CD8-positive, alpha-beta memory T cell (primary cell): ENCODE measurements around the gene NKD2. TPM values are rescaled to one million over a fixed set of nuclear protein-coding genes. Genes with fewer than 3 reads are reported as not detected.
"Not testable (repeated sequence)": the region's sequence is repeated elsewhere in the genome, so short reads cannot be mapped to it uniquely, and the experiment has no call there.

Experiments
- CTCF ChIA-PET: fragments of 350-600 bp; sonication (Branson Sonifier 250); formaldehyde crosslinking; loops from one replicate; lab custom pipeline; 2021; ENCODE audit warnings: antibody characterized with exemption; lab: Charles Lee
- POLR2A ChIA-PET: fragments of 350-600 bp; sonication (Branson Sonifier 250); formaldehyde crosslinking; loops from one replicate; lab custom pipeline; 2021; ENCODE audit warnings: antibody characterized with exemption; lab: Charles Lee
- DNase-seq, 5 donors: peaks; one replicate each; pipeline versions ENCODE4 v3.0.0 to v3.0.0-alpha.2; 2020 to 2022; ENCODE audit warnings: mixed read lengths in 1 of 5
- H3K27ac ChIP-seq: one replicate; pipeline ENCODE4 v1.7.0; 2013; ENCODE audit warnings: low read depth, mild to moderate bottlenecking, low read length, moderate library complexity
- H3K27me3 ChIP-seq: 2 replicates; pipeline ENCODE4 v1.7.0; 2013; ENCODE audit warnings: low read length, mild to moderate bottlenecking; ENCODE audit not compliant: insufficient read depth, poor library complexity, severe bottlenecking
- H3K36me3 ChIP-seq: 2 replicates; pipeline ENCODE4 v1.7.0; 2013; ENCODE audit warnings: mild to moderate bottlenecking, low read length, moderate library complexity; ENCODE audit not compliant: insufficient read depth
- H3K4me1 ChIP-seq: 2 replicates; pipeline ENCODE4 v1.7.0; 2013; ENCODE audit warnings: mild to moderate bottlenecking, low read length, moderate library complexity; ENCODE audit not compliant: insufficient read depth
- H3K4me3 ChIP-seq: 2 replicates; pipeline ENCODE4 v1.7.0; 2013; ENCODE audit warnings: mild to moderate bottlenecking, low read length
- H3K9me3 ChIP-seq: 2 replicates; pipeline ENCODE4 v1.7.0; 2013; ENCODE audit warnings: mild to moderate bottlenecking, low read length
- H3K27ac Mint-ChIP-seq, 8 donors: one replicate each; pipeline ENCODE4 v1.8.0; 2020 to 2021; ENCODE audit warnings: mixed read lengths in 8 of 8, mild to moderate bottlenecking in 6 of 8, inconsistent platforms in 3 of 8, moderate library complexity in 3 of 8
- H3K27me3 Mint-ChIP-seq, 2 donors: one replicate each; pipeline ENCODE4 v1.8.0; 2020 to 2021; ENCODE audit warnings: mixed read lengths in 2 of 2, mild to moderate bottlenecking in 1 of 2, moderate library complexity in 1 of 2
- H3K36me3 Mint-ChIP-seq, 3 donors: one replicate each; pipeline ENCODE4 v1.8.0; 2020 to 2021; ENCODE audit warnings: mixed read lengths in 3 of 3, inconsistent platforms in 1 of 3, mild to moderate bottlenecking in 1 of 3
- H3K4me1 Mint-ChIP-seq, 3 donors: one replicate each; pipeline ENCODE4 v1.8.0; 2020 to 2021; ENCODE audit warnings: mixed read lengths in 3 of 3, inconsistent platforms in 1 of 3, mild to moderate bottlenecking in 1 of 3
- H3K4me3 Mint-ChIP-seq, 7 donors: one replicate each; pipeline ENCODE4 v1.8.0; 2020 to 2021; ENCODE audit warnings: mixed read lengths in 7 of 7, mild to moderate bottlenecking in 6 of 7, moderate library complexity in 4 of 7, inconsistent platforms in 2 of 7
- H3K9me3 Mint-ChIP-seq, 5 donors: one replicate each; pipeline ENCODE4 v1.8.0; 2020 to 2022; ENCODE audit warnings: mixed read lengths in 5 of 5, mild to moderate bottlenecking in 3 of 5, moderate library complexity in 2 of 5, inconsistent platforms in 1 of 5
- polyA plus RNA-seq: library from polyadenylated mRNA; unstranded; fragments of 300-500 nt; fragmentation: Illumina TruSeq; gene quantifications from one replicate; pipeline ENCODE4 v1.2.3, GENCODE V29; 2021
- total RNA-seq, 2 experiments: library from RNA; stranded (reverse); gene quantifications; one replicate each; pipeline ENCODE4 v1.2.3, GENCODE V29; 2021

Gene NKD2
- total and polyA plus RNA-seq, 3 experiments from 2014 or later = 0.20 to 0.48 TPM; not detected in 1

- no peaks in the 10 kb centered on the region for H3K27me3 ChIP-seq
- Mint-ChIP-seq H3K9me3 (no peaks in the 10 kb centered on the region), H3K4me1 (peaks cover 13 to 19% (median 17%) of the 10 kb centered on the region in 3 donors), H3K27me3 (peaks cover 4 to 20% of the 10 kb centered on the region in 2 donors), H3K4me3 (no peak overlapping the region), H3K27ac (peak overlapping the region in 1 of 8 donors; percentile 82), H3K36me3 (no peaks in the 10 kb centered on the region)
- H3K27ac ChIP-seq = no peak overlapping the region
- peaks cover 9% of the 10 kb centered on the region for H3K4me1 ChIP-seq
- ChIA-PET POLR2A (no interaction called here), CTCF (no interaction called here)
- no peaks in the 10 kb centered on the region for H3K36me3 ChIP-seq
- no peaks in the 10 kb centered on the region for H3K9me3 ChIP-seq
- no peak for DNase-seq
- no peak overlapping the region for H3K4me3 ChIP-seq
Measured at GRCh38 chr5:998246-999031, 10.2 kb upstream of the NKD2 start.

GRCh38 chr5:999032-999501, 9.5 kb upstream of the NKD2 start:
- H3K27me3 ChIP-seq = no peaks in the 10 kb centered on the region
- H3K9me3 ChIP-seq = no peaks in the 10 kb centered on the region
- no peak overlapping the region for H3K27ac ChIP-seq
- ChIA-PET CTCF (no interaction called here), POLR2A (no interaction called here)
- Mint-ChIP-seq H3K4me3 (no peak overlapping the region), H3K27ac (no peak overlapping the region), H3K36me3 (no peaks in the 10 kb centered on the region), H3K27me3 (peaks cover 4 to 18% of the 10 kb centered on the region in 2 donors), H3K4me1 (peaks cover 18 to 24% (median 22%) of the 10 kb centered on the region in 3 donors), H3K9me3 (no peaks in the 10 kb centered on the region)
- no peak overlapping the region for H3K4me3 ChIP-seq
- peaks cover 15% of the 10 kb centered on the region for H3K4me1 ChIP-seq
- H3K36me3 ChIP-seq = no peaks in the 10 kb centered on the region
- DNase-seq = peak in 1 of 5 donors; percentile 23

GRCh38 chr5:999724-1000123, 8.9 kb upstream of the NKD2 start:
- Mint-ChIP-seq H3K27ac (no peak overlapping the region), H3K36me3 (no peaks in the 10 kb centered on the region), H3K4me3 (peak overlapping the region in 1 of 7 donors; percentile 49), H3K9me3 (no peaks in the 10 kb centered on the region), H3K4me1 (peaks cover 18 to 27% (median 22%) of the 10 kb centered on the region in 3 donors), H3K27me3 (peaks cover 4 to 18% of the 10 kb centered on the region in 2 donors)
- peak in 1 of 5 donors; percentile 18 for DNase-seq
- H3K36me3 ChIP-seq = no peaks in the 10 kb centered on the region
- peaks cover 15% of the 10 kb centered on the region for H3K4me1 ChIP-seq
- no peaks in the 10 kb centered on the region for H3K27me3 ChIP-seq
- no peak overlapping the region for H3K27ac ChIP-seq
- POLR2A ChIA-PET = no interaction called here
- CTCF ChIA-PET = no interaction called here
- H3K4me3 ChIP-seq = no peak overlapping the region
- no peaks in the 10 kb centered on the region for H3K9me3 ChIP-seq

- no peaks in the 10 kb centered on the region for H3K9me3 ChIP-seq
- H3K4me1 Mint-ChIP-seq = peaks cover 18 to 28% (median 22%) of the 10 kb centered on the region in 3 donors
- no peaks in the 10 kb centered on the region for H3K9me3 Mint-ChIP-seq
- ChIA-PET CTCF (no interaction called here), POLR2A (no interaction called here)
- no peak overlapping the region for H3K27ac ChIP-seq
- no peak overlapping the region for H3K4me3 ChIP-seq
- no peaks in the 10 kb centered on the region for H3K36me3 ChIP-seq
- H3K36me3 Mint-ChIP-seq = no peaks in the 10 kb centered on the region
- no peak overlapping the region for H3K4me3 Mint-ChIP-seq
- no peaks in the 10 kb centered on the region for H3K27me3 ChIP-seq
- peak in 1 of 5 donors; percentile 20 for DNase-seq
- H3K27ac Mint-ChIP-seq = peak overlapping the region in 1 of 8 donors; percentile 83
- peaks cover 4 to 18% of the 10 kb centered on the region in 2 donors for H3K27me3 Mint-ChIP-seq
- peaks cover 19% of the 10 kb centered on the region for H3K4me1 ChIP-seq
Measured at GRCh38 chr5:1000329-1000728, 8.3 kb upstream of the NKD2 start.

GRCh38 chr5:1000831-1001230, 7.8 kb upstream of the NKD2 start:
- CTCF ChIA-PET, H3K9me3 Mint-ChIP-seq, H3K27me3 ChIP-seq, H3K36me3 ChIP-seq, H3K9me3 ChIP-seq, H3K27ac ChIP-seq, H3K36me3 Mint-ChIP-seq, H3K4me3 Mint-ChIP-seq, POLR2A ChIA-PET, H3K4me3 ChIP-seq, H3K27ac Mint-ChIP-seq: not testable (repeated sequence)
- peaks cover 23% of the 10 kb centered on the region for H3K4me1 ChIP-seq
- H3K27me3 Mint-ChIP-seq = peaks cover 6 to 20% of the 10 kb centered on the region in 2 donors
- peak in 1 of 5 donors; percentile 39 for DNase-seq
- peaks cover 20 to 33% (median 22%) of the 10 kb centered on the region in 3 donors for H3K4me1 Mint-ChIP-seq

- no peaks in the 10 kb centered on the region for H3K9me3 Mint-ChIP-seq
- peaks cover 13 to 28% of the 10 kb centered on the region in 2 donors for H3K27me3 Mint-ChIP-seq
- peak in 1 of 5 donors; percentile 23 for DNase-seq
- CTCF ChIA-PET = no interaction called here
- H3K4me1 ChIP-seq = peaks cover 23% of the 10 kb centered on the region
- peaks cover 11% of the 10 kb centered on the region for H3K27me3 ChIP-seq
- no peak overlapping the region for H3K27ac ChIP-seq
- no peaks in the 10 kb centered on the region for H3K36me3 Mint-ChIP-seq
- H3K4me3 Mint-ChIP-seq = no peak overlapping the region
- POLR2A ChIA-PET = no interaction called here
- H3K4me1 Mint-ChIP-seq = peaks cover 23 to 32% (median 23%) of the 10 kb centered on the region in 3 donors
- H3K9me3 ChIP-seq = no peaks in the 10 kb centered on the region
- no peak overlapping the region for H3K4me3 ChIP-seq
- H3K27ac Mint-ChIP-seq = no peak overlapping the region
- H3K36me3 ChIP-seq = no peaks in the 10 kb centered on the region
Measured at GRCh38 chr5:1001406-1002270, 7.0 kb upstream of the NKD2 start.

- POLR2A ChIA-PET = no interaction called here
Measured at GRCh38 chr5:1002271-1002546, 6.4 kb upstream of the NKD2 start.

GRCh38 chr5:1002836-1003235, 5.8 kb upstream of the NKD2 start:
- Mint-ChIP-seq H3K4me3 (no peak overlapping the region), H3K27me3 (peaks cover 19 to 40% of the 10 kb centered on the region in 2 donors), H3K4me1 (peaks cover 15 to 23% (median 15%) of the 10 kb centered on the region in 3 donors), H3K36me3 (no peaks in the 10 kb centered on the region), H3K9me3 (no peaks in the 10 kb centered on the region), H3K27ac (no peak overlapping the region)
- Histone ChIP-seq H3K9me3 (no peaks in the 10 kb centered on the region), H3K4me3 (no peak overlapping the region), H3K27ac (no peak overlapping the region), H3K27me3 (peaks cover 18% of the 10 kb centered on the region), H3K4me1 (peaks cover 17% of the 10 kb centered on the region), H3K36me3 (no peaks in the 10 kb centered on the region)
- CTCF ChIA-PET = no interaction called here
- POLR2A ChIA-PET = no interaction called here
- DNase-seq = no peak

More at GRCh38 chr5:1002271-1002546, 6.4 kb upstream of the NKD2 start:
- DNase-seq = no peak
- Histone ChIP-seq H3K4me3 (no peak overlapping the region), H3K27me3 (peaks cover 15% of the 10 kb centered on the region), H3K9me3 (no peaks in the 10 kb centered on the region), H3K4me1 (peaks cover 18% of the 10 kb centered on the region), H3K36me3 (no peaks in the 10 kb centered on the region), H3K27ac (no peak overlapping the region)
- Mint-ChIP-seq H3K4me3 (no peak overlapping the region), H3K36me3 (no peaks in the 10 kb centered on the region), H3K9me3 (no peaks in the 10 kb centered on the region), H3K27ac (no peak overlapping the region), H3K4me1 (peaks cover 17 to 26% (median 18%) of the 10 kb centered on the region in 3 donors), H3K27me3 (peaks cover 15 to 33% of the 10 kb centered on the region in 2 donors)
- CTCF ChIA-PET = no interaction called here
